Fibroblast of peridontal ligament (primary cell): ENCODE measurements around the gene BRPF1.

Experiments used
- DNase-seq: peaks from one replicate; pipeline ENCODE4 v3.0.0-alpha.2; 2010; ENCODE audit errors: extremely low read depth

BRPF1 gene

GRCh38 chr3:9791127-9791526 lies 59.6 kb downstream of the BRPF1 start:
- no peak for DNase-seq

GRCh38 chr3:9791790-9792404 lies 60.4 kb downstream of the BRPF1 start:
- no peak for DNase-seq

GRCh38 chr3:9792405-9793160 lies 61.0 kb downstream of the BRPF1 start, which contains the start of the genes ARPC4 and TADA3:
Gene ARPC4, plus strand, starts transcription at chr3:9793082. Its CDS starts 40 bp downstream, at chr3:9793122.
Gene TADA3, minus strand, starts transcription at chr3:9792473. Its CDS starts 1,007 bp downstream, at chr3:9791466.
- peak; percentile 98 for DNase-seq

GRCh38 chr3:9793161-9793781 lies 61.7 kb downstream of the BRPF1 start:
- DNase-seq: peak; percentile 54

DNA sequence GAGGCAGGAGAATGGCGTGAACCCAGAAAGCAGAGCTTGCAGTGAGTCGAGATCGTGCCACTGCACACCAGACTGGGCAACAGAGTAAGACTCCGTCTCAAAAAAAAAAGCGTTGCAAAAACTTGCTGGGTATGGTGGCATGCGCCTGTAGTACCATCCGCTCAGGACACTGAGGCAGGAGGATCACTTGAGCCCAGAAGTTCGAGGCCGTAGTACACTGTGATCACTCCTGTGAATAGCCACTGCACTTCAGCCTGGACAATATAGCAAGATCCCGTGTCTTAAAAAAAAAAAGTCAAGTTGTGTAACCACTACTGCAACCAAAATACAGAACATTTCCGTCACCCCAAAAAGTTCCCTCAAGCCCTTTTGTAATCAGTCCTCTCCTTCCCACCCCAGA lies 62.9 kb downstream of the BRPF1 start:
- no peak for DNase-seq

DNA sequence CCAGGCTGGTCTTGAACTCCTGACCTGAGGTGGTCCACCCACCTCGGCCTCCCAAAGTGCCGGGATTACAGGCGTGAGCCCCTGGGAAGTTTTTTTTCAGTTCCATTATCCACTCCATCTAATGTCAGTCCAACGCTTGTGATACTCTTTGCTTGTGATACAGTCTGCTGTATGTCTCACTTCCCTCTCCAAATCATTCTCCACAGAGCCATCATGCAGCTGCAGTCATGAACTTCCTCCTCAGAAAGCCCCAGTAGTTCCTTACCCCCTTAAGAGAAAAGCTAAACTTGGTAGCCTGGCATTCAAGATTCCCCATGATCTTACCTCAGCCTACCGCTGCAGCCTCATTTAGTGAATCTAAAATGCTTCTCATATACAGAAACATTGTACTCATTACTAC lies 63.7 kb downstream of the BRPF1 start:
- no peak for DNase-seq

DNA sequence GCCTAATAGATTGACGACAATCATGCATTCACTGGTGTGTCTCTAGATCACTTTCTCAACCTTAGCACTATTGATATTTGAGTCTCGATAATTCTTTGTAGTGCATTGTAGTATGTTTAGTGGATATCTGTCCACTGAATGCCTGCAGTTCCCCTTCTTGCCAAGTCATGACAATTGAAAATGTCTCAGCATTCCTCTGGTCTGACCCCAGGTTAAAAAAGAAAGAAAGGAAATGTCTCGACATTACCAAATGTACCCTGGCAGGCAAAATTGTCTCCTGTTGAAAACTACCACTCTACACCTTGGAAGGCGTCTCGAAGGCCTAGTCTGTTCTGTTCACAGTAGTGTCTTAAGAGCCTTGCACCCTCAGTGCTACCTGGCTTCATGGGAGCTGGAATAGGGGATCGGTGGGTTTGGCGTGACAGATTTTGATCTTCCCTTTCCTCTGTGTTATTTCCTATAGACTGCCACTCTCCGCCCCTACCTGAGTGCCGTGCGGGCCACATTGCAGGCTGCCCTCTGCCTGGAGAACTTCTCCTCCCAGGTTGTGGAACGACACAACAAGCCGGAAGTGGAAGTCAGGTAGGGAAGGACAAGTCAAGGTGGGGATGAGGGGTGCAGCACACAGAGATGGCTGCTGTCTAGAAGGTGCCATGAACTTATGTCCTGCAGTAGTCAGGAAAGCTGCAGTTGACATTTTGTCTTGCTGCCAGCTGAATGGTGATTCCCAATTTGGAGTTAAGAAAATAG lies 65.8 kb downstream of the BRPF1 start:
- no peak for DNase-seq
